ENCODE measurements around the gene NUP88. TPM values are rescaled to one million over a fixed set of nuclear protein-coding genes. Genes with fewer than 3 reads are reported as not detected.

NUP88 gene
- total RNA-seq, 2 experiments from 2014 or later: 129 to 142 TPM

DNA sequence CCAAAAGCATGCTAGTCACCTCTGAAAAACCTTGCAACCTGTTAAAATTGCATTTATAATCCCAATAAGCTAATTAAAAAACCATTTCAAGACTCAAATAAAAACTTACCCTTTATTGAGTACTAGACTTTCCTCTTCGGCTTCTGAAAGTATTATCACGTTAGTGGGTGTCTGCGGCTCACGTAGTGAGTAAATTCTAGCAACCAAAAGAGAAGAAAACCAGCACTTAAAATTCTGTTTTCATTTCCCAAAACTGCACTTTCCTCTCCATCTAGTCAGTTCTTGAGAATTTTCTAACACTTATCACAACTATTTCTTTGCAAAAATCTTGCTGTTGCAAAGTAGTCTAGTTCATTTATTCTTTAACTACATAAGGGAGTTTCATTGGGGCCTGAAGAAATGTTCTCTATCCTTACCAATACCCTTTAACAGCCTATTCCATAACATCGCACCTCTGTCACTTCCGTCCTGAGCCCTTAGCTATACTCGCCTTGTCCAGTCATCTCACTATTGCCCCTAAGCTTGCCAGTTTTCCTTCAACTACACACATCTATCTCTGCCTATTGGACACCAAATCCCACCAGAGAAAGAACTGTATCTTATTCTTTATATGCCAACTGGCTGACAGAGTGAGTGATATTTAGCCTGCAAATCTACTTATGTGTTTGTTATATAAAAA lies 8.7 kb downstream of the NUP88 start:
- ATAC-seq (ENCODE audit: poor library complexity): no peak

GRCh38 chr17:5408186-5408585 lies 11.3 kb downstream of the NUP88 start:
- Histone ChIP-seq H3K9me3 (ENCODE audit: control insufficient read depth in 1 of 2, insufficient read depth in 1 of 2, low read length in 2 of 2) (no peaks in the 10 kb centered on the region), H3K4me3 (ENCODE audit: low read length) (no peak overlapping the region), H3K36me3 (ENCODE audit: insufficient read depth, low read length) (peaks cover 93% of the 10 kb centered on the region), H3K27ac (ENCODE audit: low read depth in 1 of 2, low read length in 2 of 2) (no peak overlapping the region), H3K4me1 (ENCODE audit: insufficient read depth, low read length) (peaks cover 2% of the 10 kb centered on the region), H3K27me3 (ENCODE audit: control insufficient read depth in 1 of 2, insufficient read depth in 2 of 2, low read length in 2 of 2) (no peaks in the 10 kb centered on the region)
- ChIA-PET CTCF (interaction anchor here (0.6 kb wide), 1 partner anchor 96 kb away, joined by 4 read pairs; no protein-coding TSS in a partner anchor), POLR2A (interaction anchor here (1.2 kb wide), 1 partner anchor 11 kb away, joined by 3 read pairs; no protein-coding TSS in a partner anchor)
- Mint-ChIP-seq H3K36me3 (ENCODE audit: low read depth) (peaks cover 16% of the 10 kb centered on the region), H3K9me3 (no peaks in the 10 kb centered on the region), H3K27me3 (no peaks in the 10 kb centered on the region), H3K4me3 (no peak overlapping the region), H3K27ac (no peak overlapping the region), H3K4me1 (ENCODE audit: low read depth) (peaks cover 31% of the 10 kb centered on the region)
- no peak for DNase-seq
- intact Hi-C loops (cut with DNase I, micrococcal nuclease): no loop called here
- no peak for TF ChIP-seq CTCF (IDR thresholded peaks at IDR 0.05)
- no peak for ATAC-seq (ENCODE audit: poor library complexity)

More for the DNA sequence above, 8.7 kb downstream of the NUP88 start:
- H3K4me1 Mint-ChIP-seq (ENCODE audit: low read depth): peaks cover 35% of the 10 kb centered on the region
- H3K4me1 ChIP-seq (ENCODE audit: insufficient read depth, low read length): peaks cover 2% of the 10 kb centered on the region
- peaks cover 94% of the 10 kb centered on the region for H3K36me3 ChIP-seq (ENCODE audit: insufficient read depth, low read length)
- intact Hi-C loops (cut with DNase I, micrococcal nuclease): loop anchor here in 1 of 2 experiments (10.0 kb wide), 1 partner anchor 74 kb away; the partner anchor contains the start of genes DERL2 and MIS12
- no peaks in the 10 kb centered on the region for H3K9me3 ChIP-seq (ENCODE audit: control insufficient read depth in 1 of 2, insufficient read depth in 1 of 2, low read length in 2 of 2)
- no peak overlapping the region for H3K4me3 Mint-ChIP-seq
- no peak for DNase-seq
- POLR2A ChIA-PET: no interaction called here
- peaks cover 35% of the 10 kb centered on the region for H3K36me3 Mint-ChIP-seq (ENCODE audit: low read depth)
- CTCF ChIA-PET: interaction anchor here (1.6 kb wide), 1 partner anchor 28 kb away, joined by 5 read pairs; the partner anchor contains the start of gene C1QBP
- H3K27me3 ChIP-seq (ENCODE audit: control insufficient read depth in 1 of 2, insufficient read depth in 2 of 2, low read length in 2 of 2): no peaks in the 10 kb centered on the region
- no peak overlapping the region for H3K4me3 ChIP-seq (ENCODE audit: low read length)
- H3K27ac ChIP-seq (ENCODE audit: low read depth in 1 of 2, low read length in 2 of 2): no peak overlapping the region
- no peaks in the 10 kb centered on the region for H3K9me3 Mint-ChIP-seq
- no peaks in the 10 kb centered on the region for H3K27me3 Mint-ChIP-seq
- TF ChIP-seq CTCF (IDR thresholded peaks at IDR 0.05): no peak
- no peak overlapping the region for H3K27ac Mint-ChIP-seq

- no peak overlapping the region for H3K27ac ChIP-seq (ENCODE audit: low read depth in 1 of 2, low read length in 2 of 2)
- peaks cover 2% of the 10 kb centered on the region for H3K4me1 ChIP-seq (ENCODE audit: insufficient read depth, low read length)
- intact Hi-C loops (cut with DNase I, micrococcal nuclease): no loop called here
- CTCF ChIA-PET: interaction anchor here (1.6 to 2.0 kb wide), 2 partner anchors 19 to 34 kb away, joined by 3 to 5 read pairs; no protein-coding TSS in a partner anchor
- no peaks in the 10 kb centered on the region for H3K9me3 ChIP-seq (ENCODE audit: control insufficient read depth in 1 of 2, insufficient read depth in 1 of 2, low read length in 2 of 2)
- Mint-ChIP-seq H3K9me3 (no peaks in the 10 kb centered on the region), H3K4me1 (ENCODE audit: low read depth) (peaks cover 8% of the 10 kb centered on the region), H3K27me3 (no peaks in the 10 kb centered on the region), H3K27ac (no peak overlapping the region), H3K4me3 (no peak overlapping the region), H3K36me3 (ENCODE audit: low read depth) (peaks cover 23% of the 10 kb centered on the region)
- no peak for DNase-seq
- no peak for ATAC-seq (ENCODE audit: poor library complexity)
- H3K27me3 ChIP-seq (ENCODE audit: control insufficient read depth in 1 of 2, insufficient read depth in 2 of 2, low read length in 2 of 2): no peaks in the 10 kb centered on the region
- POLR2A ChIA-PET: interaction anchor here (0.6 to 1.2 kb wide), 2 partner anchors 14 to 1511 kb away, joined by 3 to 6 read pairs; partner anchors contain the start of genes NUP88 and RPAIN
- H3K36me3 ChIP-seq (ENCODE audit: insufficient read depth, low read length): peaks cover 90% of the 10 kb centered on the region
- TF ChIP-seq CTCF (IDR thresholded peaks at IDR 0.05): no peak
- no peak overlapping the region for H3K4me3 ChIP-seq (ENCODE audit: low read length)
Observed at GRCh38 chr17:5405400-5405799, 14.1 kb downstream of the NUP88 start.
